ENCODE results near the gene TACR2.

The TACR2 gene

GRCh38 chr10:69416695-69417094 lies at the start of gene TACR2:
Gene TACR2, minus strand, starts transcription at chr10:69416918. Its CDS starts 595 bp downstream, at chr10:69416323.
- DNase-seq (ENCODE audit: low read depth in 2 of 2) = no peak

GRCh38 chr10:69466158-69466490 lies 49.4 kb upstream of the TACR2 start:
- DNase-seq (ENCODE audit: low read depth in 2 of 2) = no peak

- no peak for DNase-seq (ENCODE audit: low read depth in 2 of 2)
Measured at GRCh38 chr10:69465457-69466157, 48.9 kb upstream of the TACR2 start.

GRCh38 chr10:69464801-69465401 lies 48.2 kb upstream of the TACR2 start:
- no peak for DNase-seq (ENCODE audit: low read depth in 2 of 2)

GRCh38 chr10:69464401-69464800 lies 47.7 kb upstream of the TACR2 start:
- DNase-seq (ENCODE audit: low read depth in 2 of 2) = no peak

- no peak for DNase-seq (ENCODE audit: low read depth in 2 of 2)
Measured at GRCh38 chr10:69463886-69464285, 47.2 kb upstream of the TACR2 start.

- DNase-seq (ENCODE audit: low read depth in 2 of 2) = no peak
Measured at GRCh38 chr10:69461243-69462025, 44.7 kb upstream of the TACR2 start.

GRCh38 chr10:69460576-69461242 lies 44.0 kb upstream of the TACR2 start:
- DNase-seq (ENCODE audit: low read depth in 2 of 2) = no peak

GRCh38 chr10:69459893-69460575 lies 43.3 kb upstream of the TACR2 start:
- DNase-seq (ENCODE audit: low read depth in 2 of 2) = no peak

GRCh38 chr10:69459101-69459790 lies 42.5 kb upstream of the TACR2 start:
- DNase-seq (ENCODE audit: low read depth in 2 of 2) = no peak

- no peak for DNase-seq (ENCODE audit: low read depth in 2 of 2)
Measured at GRCh38 chr10:69458430-69459100, 41.8 kb upstream of the TACR2 start.

GRCh38 chr10:69457771-69458237 lies 41.1 kb upstream of the TACR2 start:
- no peak for DNase-seq (ENCODE audit: low read depth in 2 of 2)

GRCh38 chr10:69456880-69457693 lies 40.4 kb upstream of the TACR2 start:
- no peak for DNase-seq (ENCODE audit: low read depth in 2 of 2)

- no peak for DNase-seq (ENCODE audit: low read depth in 2 of 2)
Measured at GRCh38 chr10:69455006-69455763, 38.5 kb upstream of the TACR2 start.

GRCh38 chr10:69453795-69454194 lies 37.1 kb upstream of the TACR2 start:
- no peak for DNase-seq (ENCODE audit: low read depth in 2 of 2)

GRCh38 chr10:69452676-69453415 lies 36.1 kb upstream of the TACR2 start:
- no peak for DNase-seq (ENCODE audit: low read depth in 2 of 2)

GRCh38 chr10:69451784-69452251 lies 35.1 kb upstream of the TACR2 start:
- no peak for DNase-seq (ENCODE audit: low read depth in 2 of 2)

- DNase-seq (ENCODE audit: low read depth in 2 of 2) = peak; percentile 70 to 73
Measured at GRCh38 chr10:69451209-69451783, 34.6 kb upstream of the TACR2 start, which contains the start of gene TSPAN15. Gene TSPAN15, plus strand, starts transcription at chr10:69451465. Its CDS starts 130 bp downstream, at chr10:69451595.

All from activated CD4-positive, alpha-beta T cell treated with anti-CD3 and anti-CD28 coated beads for 24 hours (primary cell).